ENCODE data around the gene ZSWIM7. TPM values are rescaled to one million over a fixed set of nuclear protein-coding genes. Genes with fewer than 3 reads are reported as not detected.

The ZSWIM7 gene
- total and polyA plus RNA-seq, 2 experiments from 2014 or later = 16.3 to 50.4 TPM

- ATAC-seq (no peak), DNase-seq (ENCODE audit: low spot score) (no peak)
- H3K9me3 Mint-ChIP-seq = peaks cover 8% of the 10 kb centered on the region
- no peaks in the 10 kb centered on the region for H3K27me3 Mint-ChIP-seq (ENCODE audit: insufficient read depth, low read depth, poor library complexity)
- H2AFZ ChIP-seq = no peak overlapping the region
- H3K9me2 ChIP-seq (ENCODE audit: insufficient read depth) = no peaks in the 10 kb centered on the region
- TF ChIP-seq NANOG (IDR thresholded peaks at IDR 0.05; ENCODE audit: borderline replicate concordance) (no peak), ZNF331 (CRISPR knock-in tag; IDR thresholded peaks at IDR 0.05; ENCODE audit: low read depth) (no peak), ZNF462 (CRISPR knock-in tag; IDR thresholded peaks at IDR 0.05) (no peak), ETS1 (IDR thresholded peaks at IDR 0.05) (no peak), EZH2 (IDR thresholded peaks at IDR 0.05; ENCODE audit: low read depth, unreplicated experiment) (no peak), CREB1 (CRISPR knock-in tag; IDR thresholded peaks at IDR 0.05; ENCODE audit: low read depth) (no peak), ZNF114 (CRISPR knock-in tag; IDR thresholded peaks at IDR 0.05) (no peak), JUNB (IDR thresholded peaks at IDR 0.05; ENCODE audit: unreplicated experiment) (no peak), POLR2AphosphoS5 (IDR thresholded peaks at IDR 0.05; ENCODE audit: low read depth) (no peak), STAT1 (IDR thresholded peaks at IDR 0.05; ENCODE audit: unreplicated experiment) (no peak)
- TF ChIP-seq, protein P1, sequence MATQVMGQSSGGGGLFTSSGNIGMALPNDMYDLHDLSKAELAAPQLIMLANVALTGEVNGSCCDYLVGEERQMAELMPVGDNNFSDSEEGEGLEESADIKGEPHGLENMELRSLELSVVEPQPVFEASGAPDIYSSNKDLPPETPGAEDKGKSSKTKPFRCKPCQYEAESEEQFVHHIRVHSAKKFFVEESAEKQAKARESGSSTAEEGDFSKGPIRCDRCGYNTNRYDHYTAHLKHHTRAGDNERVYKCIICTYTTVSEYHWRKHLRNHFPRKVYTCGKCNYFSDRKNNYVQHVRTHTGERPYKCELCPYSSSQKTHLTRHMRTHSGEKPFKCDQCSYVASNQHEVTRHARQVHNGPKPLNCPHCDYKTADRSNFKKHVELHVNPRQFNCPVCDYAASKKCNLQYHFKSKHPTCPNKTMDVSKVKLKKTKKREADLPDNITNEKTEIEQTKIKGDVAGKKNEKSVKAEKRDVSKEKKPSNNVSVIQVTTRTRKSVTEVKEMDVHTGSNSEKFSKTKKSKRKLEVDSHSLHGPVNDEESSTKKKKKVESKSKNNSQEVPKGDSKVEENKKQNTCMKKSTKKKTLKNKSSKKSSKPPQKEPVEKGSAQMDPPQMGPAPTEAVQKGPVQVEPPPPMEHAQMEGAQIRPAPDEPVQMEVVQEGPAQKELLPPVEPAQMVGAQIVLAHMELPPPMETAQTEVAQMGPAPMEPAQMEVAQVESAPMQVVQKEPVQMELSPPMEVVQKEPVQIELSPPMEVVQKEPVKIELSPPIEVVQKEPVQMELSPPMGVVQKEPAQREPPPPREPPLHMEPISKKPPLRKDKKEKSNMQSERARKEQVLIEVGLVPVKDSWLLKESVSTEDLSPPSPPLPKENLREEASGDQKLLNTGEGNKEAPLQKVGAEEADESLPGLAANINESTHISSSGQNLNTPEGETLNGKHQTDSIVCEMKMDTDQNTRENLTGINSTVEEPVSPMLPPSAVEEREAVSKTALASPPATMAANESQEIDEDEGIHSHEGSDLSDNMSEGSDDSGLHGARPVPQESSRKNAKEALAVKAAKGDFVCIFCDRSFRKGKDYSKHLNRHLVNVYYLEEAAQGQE (IDR thresholded peaks at IDR 0.05; ENCODE audit: unreplicated experiment) = no peak
- peak overlapping the region; percentile 24 for H3K27ac Mint-ChIP-seq
- peaks cover 10% of the 10 kb centered on the region for H3K4me1 Mint-ChIP-seq
- no peak overlapping the region for H3K4me3 Mint-ChIP-seq
- peaks cover 7% of the 10 kb centered on the region; the same call in 1 of the 2 replicates for H3K4me1 ChIP-seq (ENCODE audit: insufficient read depth)
- no peak overlapping the region for H3K4me3 ChIP-seq
- H3K36me3 Mint-ChIP-seq (ENCODE audit: low read depth) = peaks cover 69% of the 10 kb centered on the region
- 0 out of 2 replicates have a peak, but pooled peaks cover 3% of the 10 kb centered on the region for H4K20me1 ChIP-seq (replicated peaks; ENCODE audit: insufficient read depth)
- H3K27me3 ChIP-seq (ENCODE audit: insufficient read depth) = no peaks in the 10 kb centered on the region
- no peaks in the 10 kb centered on the region; the same call in 1 of the 2 replicates for H3K36me3 ChIP-seq (ENCODE audit: insufficient read depth)
- H3K79me2 ChIP-seq (replicated peaks; ENCODE audit: insufficient read depth) = no peaks in the 10 kb centered on the region
- H3K4me2 ChIP-seq = no peak overlapping the region
- H3K27ac ChIP-seq (ENCODE audit: low read depth) = no peak overlapping the region
- H3F3A ChIP-seq (replicated peaks; ENCODE audit: low read depth) = 0 out of 2 replicates have a peak, but pooled peaks cover 3% of the 10 kb centered on the region
Observed at GRCh38 chr17:15977894-15978293, 21.6 kb downstream of the ZSWIM7 start.
